A172 (cell line): ENCODE data around the gene MIEF1. TPM values are rescaled to one million over a fixed set of nuclear protein-coding genes. Genes with fewer than 3 reads are reported as not detected.

Source experiments
- DNase-seq: peaks from one replicate; pipeline ENCODE4 v3.0.0-alpha.2; 2015; ENCODE audit warnings: low spot score
- total RNA-seq: library from RNA; depleted of rRNA; stranded (reverse); fragments of >200 nt; shearing (Covaris generic); gene quantifications from 2 replicates; pipeline ENCODE4 v1.2.3, GENCODE V29; 2014

MIEF1 gene
- total RNA-seq, 1 experiment from 2014 or later, result 15.8 TPM

DNA sequence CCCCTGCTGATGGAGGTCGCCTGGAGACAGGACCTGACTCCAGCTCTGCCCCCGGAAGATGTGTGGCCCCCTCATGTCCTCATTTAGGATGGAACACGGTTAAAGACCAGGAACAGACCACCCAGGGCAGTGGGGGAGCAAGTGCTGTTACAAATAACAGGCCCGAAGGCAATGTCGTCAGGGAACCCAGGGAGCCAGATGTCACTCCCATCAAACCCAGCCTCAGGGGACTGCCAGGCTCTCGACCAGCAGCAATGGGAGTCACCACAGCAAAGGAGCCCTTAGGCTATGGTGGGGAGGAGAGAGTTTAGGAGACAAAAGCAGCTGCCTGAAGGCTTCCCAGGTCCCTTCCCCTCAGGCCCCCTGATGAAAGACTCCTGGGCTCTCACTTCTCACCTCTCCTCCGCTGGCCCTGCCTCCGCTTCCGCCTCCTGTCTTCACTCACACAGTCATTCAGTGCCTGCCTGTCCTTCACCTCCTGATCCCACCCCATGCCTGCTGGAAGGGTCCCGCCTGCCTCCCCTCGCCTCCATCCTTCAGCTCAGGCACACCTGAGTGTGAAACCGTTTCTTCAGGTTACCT is 26.1 kb downstream of the MIEF1 start:
- DNase-seq, result no peak

GRCh38 chr22:39528681-39529486 is 26.8 kb downstream of the MIEF1 start:
- DNase-seq, result peak; percentile 65

DNA sequence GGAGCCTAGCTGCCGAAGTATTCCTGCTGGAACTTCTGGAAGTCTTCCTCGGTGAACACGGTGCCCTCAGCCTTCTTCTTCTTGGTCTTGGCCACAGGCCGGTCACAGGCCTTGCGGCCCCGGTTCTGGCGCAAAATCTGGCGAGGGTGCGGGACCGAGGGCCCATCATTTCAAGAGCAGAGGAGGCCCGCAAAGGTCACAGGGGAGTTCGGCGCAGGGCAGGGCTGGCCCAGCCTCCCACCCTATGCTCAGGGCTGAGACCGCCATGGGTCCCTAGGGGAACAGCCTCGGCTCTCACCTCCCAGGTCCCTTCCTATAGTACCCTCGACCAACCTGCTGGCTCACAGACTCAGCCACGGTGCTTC is 27.4 kb downstream of the MIEF1 start:
- no peak for DNase-seq

GRCh38 chr22:39530116-39530515 is 28.0 kb downstream of the MIEF1 start:
- no peak for DNase-seq

DNA sequence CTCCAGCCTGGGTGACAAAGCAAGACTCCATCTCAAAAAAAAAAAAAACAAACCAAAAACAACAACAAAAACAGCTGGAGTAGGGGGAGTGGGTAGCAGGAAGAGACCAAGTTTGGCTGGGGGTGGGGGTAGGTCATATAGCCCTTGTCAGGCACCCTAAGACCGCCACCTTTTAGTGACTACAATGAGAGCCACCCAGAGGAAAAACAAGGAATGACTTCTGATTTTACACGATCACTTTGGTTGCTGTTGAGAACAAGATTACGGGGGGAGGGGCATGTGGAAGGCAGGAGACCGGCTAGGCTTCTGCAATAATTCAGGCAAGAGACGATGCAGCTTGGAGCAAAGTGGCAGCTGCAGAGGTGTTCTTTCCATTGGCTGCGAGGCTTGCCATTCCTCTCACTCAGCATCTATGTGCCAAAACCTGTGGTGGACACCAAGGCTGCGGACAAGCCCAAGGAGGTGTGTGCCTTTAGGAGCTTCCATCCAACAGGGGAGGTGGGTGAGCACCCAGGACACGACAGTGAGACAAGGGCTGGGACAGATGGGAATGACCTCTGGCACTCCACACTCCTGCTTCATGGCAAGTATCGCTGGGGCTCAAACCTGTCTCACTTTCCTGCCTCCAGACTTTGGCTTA is 28.7 kb downstream of the MIEF1 start:
- no peak for DNase-seq

- peak; percentile 98 for DNase-seq
These were observed 30.4 kb downstream of the MIEF1 start, which contains the start of gene RPS19BP1 for GRCh38 chr22:39532215-39533073. RPS19BP1 (minus strand) TSS chr22:39532748; CDS start chr22:39532738, 10 bp downstream.

GRCh38 chr22:39534092-39534506 is 32.0 kb downstream of the MIEF1 start:
- no peak for DNase-seq

- DNase-seq, result no peak
These were observed 32.7 kb downstream of the MIEF1 start for GRCh38 chr22:39534591-39535356.

GRCh38 chr22:39535357-39535725 is 33.3 kb downstream of the MIEF1 start:
- no peak for DNase-seq

DNA sequence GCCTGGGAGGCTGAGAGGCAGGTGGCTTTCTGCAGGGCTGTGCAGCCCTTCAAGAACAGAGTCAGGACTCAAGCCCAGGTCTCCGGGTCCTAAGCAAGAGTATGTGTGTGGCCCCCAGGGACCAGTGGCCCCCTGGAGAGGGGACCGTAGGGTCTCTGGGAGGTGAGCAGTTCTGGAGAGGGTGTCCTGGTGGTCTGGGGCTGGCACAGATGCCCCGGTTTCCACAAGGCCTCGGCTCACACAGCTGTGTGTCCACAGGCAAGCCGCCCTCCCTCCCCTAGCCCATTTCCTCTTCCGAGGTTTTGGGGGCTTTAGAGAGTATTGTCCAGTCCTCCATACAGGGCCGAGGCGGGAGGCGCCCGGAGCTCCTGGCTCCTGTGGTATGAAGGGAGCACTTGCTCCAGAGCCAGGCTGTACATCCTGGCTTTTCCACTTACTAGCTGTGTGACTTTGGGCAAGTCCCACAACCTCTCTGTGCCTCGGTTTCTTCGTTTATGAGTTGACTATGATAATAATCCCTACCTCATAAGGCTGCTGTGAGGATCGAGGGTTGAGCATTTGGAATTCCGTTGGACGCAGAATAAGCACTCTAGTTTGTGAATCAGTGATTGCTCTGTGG is 33.9 kb downstream of the MIEF1 start:
- no peak for DNase-seq

GRCh38 chr22:39536711-39537110 is 34.6 kb downstream of the MIEF1 start:
- no peak for DNase-seq

DNA sequence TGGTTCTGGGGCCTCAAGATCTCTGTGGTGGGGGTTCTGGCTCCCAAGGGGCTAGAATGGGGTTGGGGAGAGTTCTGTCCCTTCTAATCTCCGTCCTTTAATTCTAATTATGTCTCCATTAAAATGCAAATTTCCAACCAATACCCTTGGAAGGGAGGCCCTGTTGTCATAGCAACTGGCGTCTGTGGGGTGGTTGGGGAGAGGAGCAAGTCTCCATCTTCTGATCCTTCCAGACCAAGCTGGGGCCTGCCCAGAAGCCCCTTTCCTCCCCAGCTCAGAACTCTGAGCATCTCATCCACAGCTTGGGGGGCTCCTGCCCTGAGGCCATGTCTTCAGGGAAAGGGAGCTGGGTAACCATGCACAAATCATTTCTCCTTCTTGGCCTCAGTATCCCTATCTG is 35.9 kb downstream of the MIEF1 start:
- DNase-seq, result no peak

GRCh38 chr22:39543095-39543494 is 41.0 kb downstream of the MIEF1 start:
- no peak for DNase-seq

DNA sequence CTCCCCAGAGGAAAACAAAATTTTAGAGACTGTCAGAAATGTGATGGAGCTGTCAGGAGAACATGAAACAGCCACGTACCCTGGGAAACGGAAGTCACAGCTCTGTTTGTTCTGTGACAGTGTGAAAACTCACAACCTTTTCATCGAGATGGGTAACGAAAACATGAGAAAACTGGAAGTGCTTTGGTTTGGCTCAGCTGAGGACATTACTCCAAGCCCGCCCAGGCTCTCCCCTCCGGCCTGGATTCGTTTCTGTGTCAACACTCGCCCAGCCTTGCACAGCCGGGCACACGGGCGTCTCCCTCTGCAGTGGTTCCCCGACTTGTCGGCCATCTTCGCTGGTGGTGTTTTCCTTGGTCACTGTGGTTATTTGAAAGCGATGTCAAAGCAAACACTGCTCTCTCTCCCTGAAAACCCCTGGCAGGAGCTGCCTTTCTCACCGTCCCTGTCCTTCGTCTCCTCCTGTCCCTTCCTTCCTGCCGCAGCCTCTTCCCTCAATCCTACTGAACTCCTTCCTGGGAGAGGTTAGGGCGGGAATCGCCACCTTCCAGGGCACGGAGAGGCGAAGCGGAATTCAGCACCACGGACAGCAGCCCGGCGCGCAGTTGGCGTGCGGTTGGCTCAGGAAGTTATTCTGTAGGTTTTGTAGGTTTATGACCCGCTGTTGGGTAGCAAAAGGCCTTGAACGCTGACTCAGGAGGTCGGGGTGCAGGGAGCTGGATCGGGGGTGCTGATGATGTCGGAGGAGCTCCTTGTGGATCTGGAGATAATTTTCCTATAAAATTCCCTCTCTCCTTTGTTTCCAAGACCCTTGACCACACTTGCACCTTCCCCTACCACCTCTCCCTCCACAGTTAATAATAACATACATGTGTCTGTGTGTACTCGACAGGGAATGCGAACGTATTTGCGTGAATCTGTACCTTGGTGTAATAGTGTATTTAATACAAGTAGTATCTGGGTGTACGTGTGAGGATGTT is 43.6 kb downstream of the MIEF1 start:
- no peak for DNase-seq

- peak; percentile 55 for DNase-seq
These were observed 44.9 kb downstream of the MIEF1 start for GRCh38 chr22:39546889-39547586.

DNA sequence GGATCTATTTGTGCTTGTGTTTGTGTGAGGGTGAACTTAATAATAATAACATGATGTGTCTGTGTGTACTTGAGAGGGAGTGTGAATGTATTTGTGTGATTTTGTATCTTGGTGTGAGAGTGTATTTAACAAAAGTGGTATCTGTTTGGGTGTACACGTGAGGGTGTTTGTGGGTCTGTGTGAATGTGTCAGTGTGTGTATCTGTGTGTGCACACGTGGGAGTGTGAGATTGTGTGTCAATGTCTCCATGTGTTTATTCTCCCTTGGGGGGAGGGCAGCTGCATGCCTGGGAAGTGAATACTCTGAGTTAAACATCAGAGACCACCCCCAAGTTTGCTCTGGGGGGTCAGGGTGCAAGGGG is 45.5 kb downstream of the MIEF1 start:
- no peak for DNase-seq

GRCh38 chr22:39553429-39553828 is 51.3 kb downstream of the MIEF1 start:
- DNase-seq, result no peak

GRCh38 chr22:39554151-39554550 is 52.1 kb downstream of the MIEF1 start:
- no peak for DNase-seq
